GM13977 (cell line): ENCODE results near the gene MYB.

ENCODE experiments used
- DNase-seq: peaks from one replicate; pipeline ENCODE4 v3.0.0; 2012; ENCODE audit warnings: low spot score
- in situ Hi-C: fragments of 300-500 bp; cut with MboI; formaldehyde crosslinking; loops from one replicate; pipeline ENCODE4 v1.12.0; 2022; ENCODE audit warnings: low sequenced_read_pairs, low pct_unique_long_range_greater_than_20kb, mixed read lengths, inconsistent platforms; ENCODE audit not compliant: unreplicated experiment
- TF ChIP-seq, protein P1 (sequence below): IDR thresholded peaks from 2 replicates; pipeline ENCODE4 v1.5.1; 2012; ENCODE audit warnings: mild to moderate bottlenecking, control low read depth; ENCODE audit not compliant: insufficient read depth; ENCODE audit errors: extremely low read depth, missing control alignments

MYB gene

DNA sequence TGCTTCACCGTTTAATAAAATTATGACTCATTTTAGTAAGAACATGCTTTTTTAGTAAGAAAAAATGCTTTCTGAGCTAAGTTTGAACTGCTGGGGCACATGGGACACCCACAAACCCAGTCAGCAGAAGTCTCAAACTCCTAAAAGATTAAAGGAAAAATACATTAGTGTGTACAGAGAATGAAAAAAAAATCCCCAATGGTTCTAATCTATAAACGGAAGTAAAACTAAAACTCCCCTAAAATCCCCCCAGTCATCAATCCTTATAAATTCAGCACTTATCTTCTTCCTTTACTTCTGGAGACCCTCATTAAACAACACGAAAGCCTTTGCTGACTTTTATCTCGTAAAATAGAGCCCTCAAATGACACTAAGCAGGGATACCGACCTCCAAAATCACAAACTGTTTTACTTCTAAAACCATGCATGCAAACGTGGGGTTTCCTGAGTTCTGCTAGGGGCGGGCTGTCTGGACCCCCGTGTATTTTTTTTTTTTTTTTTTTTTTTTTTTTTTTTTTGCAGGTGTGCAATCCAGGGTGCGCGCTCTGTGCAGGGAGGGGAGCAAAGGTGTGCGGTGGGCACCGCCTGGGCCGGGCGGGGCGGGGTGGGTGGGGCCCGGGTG lies 1.1 kb upstream of the MYB start:
- TF ChIP-seq, protein P1, sequence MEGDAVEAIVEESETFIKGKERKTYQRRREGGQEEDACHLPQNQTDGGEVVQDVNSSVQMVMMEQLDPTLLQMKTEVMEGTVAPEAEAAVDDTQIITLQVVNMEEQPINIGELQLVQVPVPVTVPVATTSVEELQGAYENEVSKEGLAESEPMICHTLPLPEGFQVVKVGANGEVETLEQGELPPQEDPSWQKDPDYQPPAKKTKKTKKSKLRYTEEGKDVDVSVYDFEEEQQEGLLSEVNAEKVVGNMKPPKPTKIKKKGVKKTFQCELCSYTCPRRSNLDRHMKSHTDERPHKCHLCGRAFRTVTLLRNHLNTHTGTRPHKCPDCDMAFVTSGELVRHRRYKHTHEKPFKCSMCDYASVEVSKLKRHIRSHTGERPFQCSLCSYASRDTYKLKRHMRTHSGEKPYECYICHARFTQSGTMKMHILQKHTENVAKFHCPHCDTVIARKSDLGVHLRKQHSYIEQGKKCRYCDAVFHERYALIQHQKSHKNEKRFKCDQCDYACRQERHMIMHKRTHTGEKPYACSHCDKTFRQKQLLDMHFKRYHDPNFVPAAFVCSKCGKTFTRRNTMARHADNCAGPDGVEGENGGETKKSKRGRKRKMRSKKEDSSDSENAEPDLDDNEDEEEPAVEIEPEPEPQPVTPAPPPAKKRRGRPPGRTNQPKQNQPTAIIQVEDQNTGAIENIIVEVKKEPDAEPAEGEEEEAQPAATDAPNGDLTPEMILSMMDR = no peak
- in situ Hi-C loops = no loop called here
- peak; percentile 76 for DNase-seq

DNA sequence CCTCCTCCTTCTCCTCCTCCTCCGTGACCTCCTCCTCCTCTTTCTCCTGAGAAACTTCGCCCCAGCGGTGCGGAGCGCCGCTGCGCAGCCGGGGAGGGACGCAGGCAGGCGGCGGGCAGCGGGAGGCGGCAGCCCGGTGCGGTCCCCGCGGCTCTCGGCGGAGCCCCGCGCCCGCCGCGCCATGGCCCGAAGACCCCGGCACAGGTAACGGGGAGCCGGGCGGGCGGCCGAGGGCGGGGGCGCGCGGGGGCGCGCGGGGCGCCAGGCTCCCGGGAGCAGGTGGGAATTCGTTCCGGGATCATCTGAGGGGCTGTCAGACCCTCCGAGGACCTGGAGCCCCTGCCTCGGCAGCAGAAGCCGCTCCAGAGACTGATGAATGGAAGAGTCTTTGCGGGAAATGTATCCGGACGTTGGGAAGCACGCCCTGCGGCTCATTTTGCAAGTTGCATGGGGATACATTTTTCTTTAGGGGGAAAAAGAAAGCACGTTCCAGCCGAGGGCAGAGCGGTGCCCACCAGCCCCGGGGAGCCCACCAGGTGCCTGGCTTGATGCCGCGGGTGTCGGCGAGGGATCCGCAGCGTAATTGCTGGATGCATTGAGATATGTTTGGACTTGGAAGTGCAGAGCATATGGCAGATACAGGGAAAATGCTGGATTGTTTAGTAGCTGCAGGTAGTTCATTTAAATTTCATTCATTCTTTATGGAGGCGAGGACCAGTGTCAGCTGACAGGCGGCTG lies 394 bp downstream of the MYB start:
- peak; percentile 26 for DNase-seq
- in situ Hi-C loops = no loop called here
- TF ChIP-seq, protein P1 = no peak

DNA sequence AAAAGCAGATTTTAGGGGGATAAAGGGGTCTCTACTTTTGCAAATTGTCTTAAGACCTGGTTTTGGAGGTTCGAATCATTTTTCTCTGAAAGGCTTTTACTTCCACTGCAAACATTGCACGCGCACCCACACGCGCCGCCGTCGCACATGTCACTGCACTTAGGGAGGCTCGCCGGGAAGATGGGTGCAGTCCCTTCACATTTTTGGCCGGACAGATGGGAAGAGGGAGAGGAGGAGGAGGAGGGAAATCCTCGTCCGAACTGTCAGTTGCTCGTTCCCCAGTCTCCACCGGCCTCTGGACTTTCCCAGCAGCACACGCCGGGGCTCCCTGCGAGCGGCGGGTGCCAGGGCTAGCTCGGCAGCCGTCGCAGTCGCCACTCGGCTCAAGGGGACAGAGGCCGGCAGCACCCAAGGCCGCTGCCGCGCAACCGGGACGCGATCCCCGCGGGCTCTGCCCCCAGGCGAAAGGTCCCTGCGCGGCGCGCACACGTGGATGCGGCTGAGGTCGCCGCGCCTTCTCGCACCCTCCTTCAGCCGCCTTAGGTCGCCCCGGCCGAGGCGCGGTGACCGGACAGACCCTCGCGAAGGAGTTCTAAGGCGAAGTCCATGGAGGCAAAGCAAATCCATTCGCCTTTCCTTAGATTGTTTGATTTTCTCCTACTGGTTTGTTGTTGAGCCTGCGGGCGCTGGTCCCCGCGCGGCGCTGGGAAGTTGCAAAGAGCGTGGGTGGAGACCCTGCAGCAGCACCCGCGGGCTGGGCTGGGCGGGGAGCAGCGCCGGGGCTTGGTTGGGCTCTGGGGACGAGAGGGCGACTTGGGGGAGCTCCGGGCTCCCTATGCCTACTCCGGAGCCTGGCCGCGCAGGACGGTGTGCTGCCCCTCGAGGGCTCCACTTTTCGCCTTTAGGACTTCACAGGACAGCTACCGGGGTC lies 1.2 kb downstream of the MYB start:
- TF ChIP-seq, protein P1 = no peak
- DNase-seq = peak; percentile 32
- in situ Hi-C loops = no loop called here

DNA sequence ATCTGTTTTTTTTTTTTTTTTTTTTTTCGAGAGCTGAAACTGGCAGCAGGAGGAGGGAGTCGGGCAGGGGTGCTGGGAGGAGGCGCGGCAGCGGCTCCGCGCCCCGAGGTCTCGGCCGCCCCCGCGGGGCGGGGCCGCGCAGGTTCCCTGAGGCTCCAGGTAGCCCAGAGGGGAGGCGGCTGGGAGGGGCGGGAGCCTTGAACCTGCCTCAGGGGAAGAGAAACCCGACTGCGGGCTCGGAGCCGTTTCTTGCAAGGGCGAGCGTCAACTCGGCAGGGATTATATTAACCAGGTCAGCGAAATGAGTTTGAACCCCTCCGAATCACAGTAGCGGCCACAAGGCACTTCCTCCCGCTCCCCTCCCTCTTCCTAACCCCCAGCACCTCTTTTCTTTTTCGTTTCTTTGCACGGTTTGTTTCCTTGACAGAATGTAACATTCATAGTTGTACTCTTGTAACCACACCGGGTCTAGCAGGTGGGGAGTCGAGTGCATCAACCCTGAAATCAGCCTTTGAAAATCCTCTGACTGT lies 2.0 kb downstream of the MYB start:
- in situ Hi-C loops = no loop called here
- TF ChIP-seq, protein P1 = peak; percentile 14
- peak; percentile 80 for DNase-seq

DNA sequence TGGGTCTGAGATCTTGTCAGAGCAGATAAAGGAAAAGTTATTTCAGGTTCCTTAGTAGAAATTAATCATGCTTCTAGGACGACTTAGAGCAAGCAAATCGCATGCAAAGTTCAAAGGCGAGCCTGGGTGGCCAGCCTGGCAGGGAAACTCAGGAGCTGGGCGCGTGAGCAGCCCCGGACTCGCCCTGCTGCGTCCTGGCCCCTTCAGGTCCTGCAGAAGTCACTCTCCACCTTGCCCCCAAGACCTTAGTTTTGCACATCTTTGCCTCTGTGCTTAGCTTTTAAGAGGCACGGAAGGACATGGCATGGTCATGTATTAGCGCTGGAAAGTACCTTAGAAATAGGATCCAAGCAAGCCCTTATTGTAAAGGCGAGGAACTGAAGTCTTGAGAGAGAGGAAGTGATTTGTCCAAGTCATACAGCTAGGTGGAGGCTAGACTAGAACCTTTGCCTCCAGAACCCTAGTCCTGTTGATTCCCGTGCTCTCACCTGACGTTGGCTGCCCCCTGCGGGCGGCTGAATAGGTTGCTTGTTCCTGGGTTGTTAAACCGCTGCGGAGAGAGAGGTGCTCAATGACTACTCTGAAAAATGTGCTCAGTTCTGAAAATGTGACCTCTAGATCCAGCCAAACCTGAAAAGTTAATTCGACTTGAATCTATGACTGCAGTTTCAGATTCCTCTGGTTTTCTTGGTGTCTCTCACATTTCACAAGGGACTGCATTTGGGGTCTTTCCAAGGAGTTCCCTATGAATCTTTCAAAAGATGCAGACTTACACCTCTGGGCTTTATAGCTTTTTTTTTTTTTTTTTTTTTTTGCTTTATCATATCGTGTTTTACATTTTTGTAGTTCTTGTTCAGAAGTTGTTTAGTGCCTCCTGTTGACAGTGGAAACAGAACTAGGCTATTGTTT lies 2.7 kb downstream of the MYB start:
- TF ChIP-seq, protein P1 = peak; percentile 78
- in situ Hi-C loops = no loop called here
- peak; percentile 61 for DNase-seq
